H1 (cell line): ENCODE measurements around the gene GAREM2. TPM values are rescaled to one million over a fixed set of nuclear protein-coding genes. Genes with fewer than 3 reads are reported as not detected.

ENCODE experiments used
- CHD1 ChIP-seq: IDR thresholded peaks from 2 replicates; pipeline ENCODE4 v1.6.1; 2012; ENCODE audit warnings: low read depth, low read length, improper control_type of control experiment
- GTF2F1 ChIP-seq: IDR thresholded peaks from 2 replicates; pipeline ENCODE4 v1.6.1; 2012; ENCODE audit warnings: low read depth, low read length, improper control_type of control experiment, borderline replicate concordance
- PHF8 ChIP-seq: fragments of 200-600 bp; sonication (generic); conservative IDR thresholded peaks from 2 replicates; pipeline ENCODE4 v1.7.1; 2012; ENCODE audit warnings: low read depth, mild to moderate bottlenecking, inconsistent platforms, low read length, moderate library complexity
- RNF2 ChIP-seq: fragments of 200-900, 300-1000 bp; sonication (generic); IDR thresholded peaks from 2 replicates; pipeline ENCODE4 v1.7.1; 2016; ENCODE audit warnings: borderline replicate concordance, low read depth, mild to moderate bottlenecking, antibody characterized with exemption, low read length; ENCODE audit not compliant: poor library complexity, severe bottlenecking; ENCODE audit errors: missing control alignments
- ZNF274 ChIP-seq: IDR thresholded peaks from 2 replicates; pipeline ENCODE4 v1.7.0; 2012; ENCODE audit warnings: low read length, borderline replicate concordance; ENCODE audit errors: extremely low read depth
- polyA plus RNA-seq, 7 experiments: library from polyadenylated mRNA; depleted of rRNA in 3 of 7; stranded (reverse) in 5 of 7; unstranded in 2 of 7; fragments of >200 nt in 5 of 7; fragments of 200-250 nt in 2 of 7; gene quantifications; 1 replicate in 5 of 7; 2 replicates in 1 of 7; 4 replicates in 1 of 7; pipeline versions ENCODE4 v1.2.1 to v1.2.3, GENCODE V29; 2011 to 2013; ENCODE audit warnings: missing spikeins in 2 of 7, mixed read lengths in 2 of 7
- total RNA-seq: library from RNA; stranded (reverse); fragmentation: NEBNext Ultra II Directional; extraction: Animal tissue kit (Norgen Biotek cat#: 25700); gene quantifications from 2 replicates; pipeline ENCODE4 v1.2.1, GENCODE V29; 2021

The GAREM2 gene
- total and polyA plus RNA-seq, 2 of the 8 experiments (the other 6 are each of a cell fraction or from before 2014, with no cell fraction given), result 19.9 TPM

DNA sequence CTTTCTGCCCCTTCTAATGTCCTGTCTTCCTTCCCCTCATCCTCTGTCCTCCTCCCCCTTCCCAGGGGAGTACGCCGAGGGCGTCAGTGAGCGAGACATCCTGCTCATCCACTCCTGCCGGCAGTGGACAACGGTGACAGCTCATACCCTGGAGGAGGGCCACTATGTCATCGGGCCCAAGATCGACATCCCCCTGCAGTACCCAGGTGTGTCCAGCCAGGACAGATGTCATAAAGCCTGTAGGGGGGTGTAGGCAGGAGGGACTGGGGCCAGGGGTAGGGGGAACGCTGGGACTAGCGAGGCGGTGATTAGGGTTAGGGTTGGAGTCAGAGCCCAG lies 3.4 kb downstream of the GAREM2 start (continued):
- TF ChIP-seq PHF8, result no peak
- no peak for TF ChIP-seq CHD1
- TF ChIP-seq GTF2F1, result no peak
- no peak for TF ChIP-seq RNF2
- TF ChIP-seq ZNF274, result no peak
